ENCODE data around the gene SLC27A3.

SLC27A3 gene, protein sequence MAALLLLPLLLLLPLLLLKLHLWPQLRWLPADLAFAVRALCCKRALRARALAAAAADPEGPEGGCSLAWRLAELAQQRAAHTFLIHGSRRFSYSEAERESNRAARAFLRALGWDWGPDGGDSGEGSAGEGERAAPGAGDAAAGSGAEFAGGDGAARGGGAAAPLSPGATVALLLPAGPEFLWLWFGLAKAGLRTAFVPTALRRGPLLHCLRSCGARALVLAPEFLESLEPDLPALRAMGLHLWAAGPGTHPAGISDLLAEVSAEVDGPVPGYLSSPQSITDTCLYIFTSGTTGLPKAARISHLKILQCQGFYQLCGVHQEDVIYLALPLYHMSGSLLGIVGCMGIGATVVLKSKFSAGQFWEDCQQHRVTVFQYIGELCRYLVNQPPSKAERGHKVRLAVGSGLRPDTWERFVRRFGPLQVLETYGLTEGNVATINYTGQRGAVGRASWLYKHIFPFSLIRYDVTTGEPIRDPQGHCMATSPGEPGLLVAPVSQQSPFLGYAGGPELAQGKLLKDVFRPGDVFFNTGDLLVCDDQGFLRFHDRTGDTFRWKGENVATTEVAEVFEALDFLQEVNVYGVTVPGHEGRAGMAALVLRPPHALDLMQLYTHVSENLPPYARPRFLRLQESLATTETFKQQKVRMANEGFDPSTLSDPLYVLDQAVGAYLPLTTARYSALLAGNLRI

DNA sequence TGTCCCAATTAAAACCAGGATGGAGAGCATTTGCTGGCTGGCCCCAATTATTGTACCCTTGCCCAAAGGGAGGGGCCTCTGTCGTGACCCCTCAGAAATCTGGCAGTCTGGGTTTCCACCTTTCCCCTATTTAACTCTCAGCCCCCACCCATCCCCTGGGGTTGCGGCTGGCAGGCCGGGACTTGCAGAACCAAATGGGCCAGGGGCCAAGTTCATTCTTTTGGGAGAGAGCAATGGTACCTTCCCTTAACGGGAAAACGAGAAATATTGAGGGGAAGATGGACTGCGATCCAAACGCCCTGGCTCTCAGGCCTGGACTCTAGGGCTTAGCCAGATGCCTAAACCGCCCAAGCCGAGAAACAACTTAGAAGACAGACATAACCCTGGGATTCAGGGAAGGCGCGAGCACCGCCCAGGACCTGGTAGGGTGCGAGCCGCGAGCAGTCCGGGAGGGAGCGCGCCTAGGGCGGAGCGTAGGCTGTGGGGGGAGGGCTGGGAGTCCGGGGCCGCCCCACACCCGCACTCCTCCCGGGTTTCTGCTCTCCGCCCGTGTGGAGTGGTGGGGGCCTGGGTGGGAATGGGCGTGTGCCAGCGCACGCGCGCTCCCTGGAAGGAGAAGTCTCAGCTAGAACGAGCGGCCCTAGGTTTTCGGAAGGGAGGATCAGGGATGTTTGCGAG lies at the start of gene SLC27A3:
Gene SLC27A3, plus strand, starts transcription at position 628 of the 678 bp plus-strand sequence. CDS start 91 bp downstream, outside the sequence.
- peak; percentile 31 for DNase-seq (ENCODE audit: low spot score)

DNA sequence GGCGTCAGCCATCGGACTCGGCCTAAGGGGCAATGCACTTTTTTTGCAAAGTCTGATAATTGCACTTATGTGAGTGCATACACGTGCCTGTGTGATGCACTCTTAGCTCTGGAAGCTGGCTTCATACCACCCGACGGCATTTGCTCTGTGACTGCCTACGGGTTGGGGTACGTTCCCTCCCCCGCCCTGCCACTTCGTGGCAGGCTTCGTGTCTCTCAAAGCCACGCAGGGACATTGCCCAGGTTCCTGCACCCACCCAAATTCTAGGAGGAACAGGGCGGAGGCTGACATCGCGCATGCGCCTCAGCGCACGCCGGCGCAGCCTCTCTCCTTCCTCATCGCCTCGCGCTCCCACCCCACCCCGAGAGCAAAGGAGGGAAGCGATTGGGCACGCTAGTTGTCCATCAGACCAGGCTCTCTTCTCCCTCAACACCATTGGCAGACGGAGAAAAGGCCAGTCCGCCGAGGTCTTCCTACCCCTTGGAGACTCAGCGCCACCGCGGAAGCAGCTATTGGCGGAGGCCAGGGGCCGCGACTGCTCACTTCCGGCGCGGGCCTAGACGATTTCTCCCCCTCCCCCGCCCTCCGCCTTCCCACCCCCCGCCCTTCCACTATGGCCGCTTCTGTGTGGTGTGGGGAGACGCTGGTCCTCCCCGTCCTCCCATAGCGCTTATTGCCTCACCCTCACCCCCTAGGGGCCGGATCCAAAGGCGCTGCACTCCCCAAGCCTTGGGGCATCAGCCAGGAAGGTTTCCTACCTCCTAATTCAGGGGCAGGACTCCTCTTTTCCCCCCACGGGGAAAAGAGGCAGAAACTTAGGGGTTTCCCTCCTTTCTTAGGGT lies 47.5 kb upstream of the SLC27A3 start, which contains the start of gene INTS3:
Gene INTS3, plus strand, starts transcription at position 588 of the 842 bp plus-strand sequence. CDS start 585 bp downstream, outside the sequence.
- peak; percentile 100 for DNase-seq (ENCODE audit: low spot score)

DNA sequence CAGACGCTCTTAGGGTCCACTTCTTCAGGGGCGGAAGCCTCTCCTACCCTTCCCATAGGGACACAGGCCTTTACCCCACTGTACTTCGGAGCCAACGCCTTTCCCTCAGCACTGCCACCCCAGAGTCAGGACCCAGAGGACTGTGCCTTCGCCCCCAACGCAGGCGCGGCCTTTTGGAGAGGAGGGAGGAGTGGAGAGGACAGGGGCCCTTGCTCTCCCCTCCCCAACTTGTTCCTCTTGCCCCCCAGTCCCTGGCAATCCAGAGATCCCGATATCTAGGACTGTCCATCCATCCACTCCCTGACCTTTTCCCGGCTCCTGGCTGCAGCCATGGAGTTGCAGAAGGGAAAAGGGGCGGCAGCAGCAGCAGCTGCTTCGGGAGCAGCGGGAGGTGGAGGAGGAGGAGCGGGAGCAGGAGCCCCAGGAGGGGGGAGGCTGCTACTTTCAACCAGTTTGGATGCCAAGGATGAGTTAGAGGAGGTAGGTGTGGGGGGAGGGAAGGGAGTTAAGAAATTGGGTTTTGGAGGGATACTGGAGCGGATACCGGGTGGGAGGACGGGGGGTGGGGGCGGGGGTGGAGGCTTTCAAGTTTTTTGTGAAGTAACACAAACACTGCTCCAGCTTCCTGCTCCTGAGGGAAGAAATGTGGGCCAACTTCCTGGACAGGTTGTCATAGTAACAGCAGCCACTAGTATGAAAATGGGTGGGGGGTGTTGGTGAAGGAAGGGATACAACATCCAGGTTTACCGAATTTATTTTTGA lies 46.7 kb upstream of the SLC27A3 start:
- no peak for DNase-seq (ENCODE audit: low spot score)

DNA sequence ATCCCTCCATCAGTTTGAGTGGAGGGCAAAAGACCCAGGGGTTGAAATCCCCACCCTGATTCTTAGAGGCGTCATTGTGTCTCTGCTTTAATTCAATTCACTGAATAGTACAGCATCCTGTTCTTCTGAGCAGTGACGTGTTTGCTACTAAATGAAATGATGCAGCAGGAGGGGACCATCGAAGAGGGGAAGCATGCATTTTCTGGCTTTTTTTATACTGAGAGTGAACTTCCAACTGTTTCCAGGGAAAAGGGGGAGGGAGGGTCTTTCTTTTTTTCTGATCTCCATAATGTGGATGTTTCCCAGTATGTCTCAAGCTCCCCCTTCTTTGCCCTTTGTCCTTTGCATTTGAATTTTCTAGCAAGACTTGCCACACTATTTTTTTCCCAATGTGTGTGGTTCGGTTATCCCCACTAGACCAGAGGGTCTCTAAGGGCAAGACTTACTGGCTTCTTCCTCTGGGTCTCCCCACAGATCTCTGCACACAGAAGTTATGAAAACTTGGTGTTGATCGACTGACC lies 44.7 kb upstream of the SLC27A3 start:
- DNase-seq (ENCODE audit: low spot score): no peak

DNA sequence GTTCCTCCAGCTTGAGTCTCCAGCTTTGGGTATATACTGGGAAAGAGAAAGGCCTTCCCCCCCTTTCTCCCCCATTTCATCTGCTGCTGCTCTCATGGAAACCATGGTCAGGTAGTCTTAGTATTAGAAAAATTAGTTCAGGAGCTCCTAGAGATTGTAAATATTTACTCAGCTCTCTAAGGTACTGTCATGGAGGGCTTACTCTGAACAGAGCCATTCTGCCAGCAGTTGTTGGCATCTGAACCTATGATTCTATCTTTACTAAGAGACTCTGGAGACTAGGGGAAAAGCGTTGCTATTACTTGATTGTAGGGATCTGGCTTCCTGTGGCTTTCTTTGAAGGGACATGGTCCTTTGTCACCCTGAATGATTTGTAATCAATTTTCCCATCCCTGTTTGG lies 41.2 kb upstream of the SLC27A3 start:
- DNase-seq (ENCODE audit: low spot score): no peak

DNA sequence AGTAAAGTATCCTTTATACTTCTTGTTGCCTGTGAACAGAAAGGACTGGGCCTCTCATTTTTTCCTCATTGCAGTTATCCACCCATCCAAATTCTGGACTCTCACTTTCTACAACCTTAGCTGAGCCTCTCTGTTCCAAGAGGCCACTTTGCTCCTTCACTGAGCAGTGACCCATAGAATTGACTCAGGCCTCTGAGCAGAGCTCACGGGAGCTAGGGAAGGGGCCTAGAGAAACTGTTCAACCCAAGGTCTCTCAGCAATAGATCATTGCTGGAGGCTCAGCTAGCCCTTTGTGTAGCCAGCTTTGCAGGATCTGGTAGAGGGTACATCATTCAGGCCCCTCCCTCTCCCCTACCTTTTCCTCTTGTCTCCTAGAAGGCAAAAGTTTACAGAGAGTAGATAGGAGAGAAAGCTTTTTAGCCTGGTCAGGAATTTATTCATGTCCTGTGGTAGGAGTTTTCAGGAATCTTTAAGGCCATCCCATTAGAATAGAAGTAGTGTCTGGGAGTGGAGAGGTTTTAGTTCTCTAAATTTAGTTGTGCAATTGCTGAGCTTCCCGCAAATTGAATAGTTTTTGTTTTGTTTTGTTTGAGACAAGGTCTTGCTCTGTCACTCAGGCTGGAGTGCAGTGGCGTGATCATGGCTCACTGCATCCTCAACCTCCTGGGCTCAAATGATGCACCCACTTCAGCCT lies 40.7 kb upstream of the SLC27A3 start:
- DNase-seq (ENCODE audit: low spot score): no peak

DNA sequence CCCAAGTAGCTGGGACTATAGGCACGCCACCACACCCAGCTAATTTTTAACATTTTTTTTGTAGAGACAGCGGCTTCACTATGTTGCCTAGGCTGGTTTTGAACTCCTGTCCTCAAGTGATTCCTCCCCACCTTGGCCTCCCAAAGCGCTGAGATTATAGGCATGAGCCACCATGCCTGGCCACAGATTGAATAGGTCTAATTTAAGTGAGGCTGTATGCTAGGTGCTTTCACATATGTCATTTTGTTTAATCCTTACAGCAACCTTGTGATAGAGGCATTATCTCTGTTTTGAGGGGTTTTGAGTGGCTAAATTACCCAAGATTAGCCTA lies 40.2 kb upstream of the SLC27A3 start:
- DNase-seq (ENCODE audit: low spot score): no peak

DNA sequence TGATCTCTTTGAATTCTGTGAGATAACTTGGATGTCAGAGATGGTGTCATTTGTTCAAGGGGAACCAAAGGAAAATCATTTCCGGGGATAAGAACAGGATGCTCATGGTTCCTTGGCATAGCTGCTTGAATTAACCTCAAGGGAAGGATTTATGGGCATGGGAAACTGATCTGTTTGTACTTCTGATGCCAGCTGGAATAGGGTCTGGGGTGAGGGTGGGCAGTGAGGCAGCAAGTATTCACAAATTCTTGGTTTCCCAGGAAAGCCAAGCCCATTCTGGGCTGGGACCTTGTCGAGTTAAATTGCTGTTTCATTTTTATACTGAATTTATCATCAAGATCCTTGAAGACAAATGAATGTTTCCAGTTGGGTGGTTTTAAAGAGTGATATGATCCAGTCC lies 33.2 kb upstream of the SLC27A3 start:
- no peak for DNase-seq (ENCODE audit: low spot score)

DNA sequence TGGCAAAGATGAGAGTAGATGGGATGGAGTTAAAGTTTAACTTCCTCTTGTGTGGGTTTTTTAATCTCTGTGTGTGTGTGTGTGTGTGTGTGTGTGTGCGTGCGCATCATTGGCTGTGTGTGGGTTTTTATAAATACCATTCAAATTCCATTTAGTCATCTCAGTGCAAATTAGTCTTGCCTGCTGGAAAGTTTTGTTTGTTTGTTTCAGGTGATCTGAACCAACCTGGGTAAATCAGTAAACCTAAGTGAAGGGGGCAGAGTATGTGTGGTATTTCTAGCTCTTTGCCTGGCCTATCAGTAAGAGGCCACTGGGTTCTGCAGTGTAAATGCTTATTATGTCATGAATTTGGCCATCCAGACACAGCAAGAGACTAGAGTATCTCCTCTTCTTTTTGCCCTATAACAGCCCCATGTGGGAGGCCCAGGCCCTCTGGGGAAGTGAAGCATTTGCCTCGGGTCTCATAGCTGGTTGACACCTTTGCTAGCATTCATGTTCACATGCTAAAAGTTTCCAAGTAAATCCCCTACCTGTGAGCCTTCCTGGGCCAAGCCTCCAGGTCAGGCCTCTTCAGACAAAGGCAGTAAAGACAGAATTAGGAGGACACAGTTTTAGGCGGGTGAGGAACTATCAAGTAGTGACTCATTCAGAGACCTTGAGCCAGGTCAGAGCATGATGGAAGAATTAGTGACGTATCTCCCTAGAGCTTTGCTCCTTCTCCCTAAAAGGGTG lies 32.6 kb upstream of the SLC27A3 start:
- no peak for DNase-seq (ENCODE audit: low spot score)

DNA sequence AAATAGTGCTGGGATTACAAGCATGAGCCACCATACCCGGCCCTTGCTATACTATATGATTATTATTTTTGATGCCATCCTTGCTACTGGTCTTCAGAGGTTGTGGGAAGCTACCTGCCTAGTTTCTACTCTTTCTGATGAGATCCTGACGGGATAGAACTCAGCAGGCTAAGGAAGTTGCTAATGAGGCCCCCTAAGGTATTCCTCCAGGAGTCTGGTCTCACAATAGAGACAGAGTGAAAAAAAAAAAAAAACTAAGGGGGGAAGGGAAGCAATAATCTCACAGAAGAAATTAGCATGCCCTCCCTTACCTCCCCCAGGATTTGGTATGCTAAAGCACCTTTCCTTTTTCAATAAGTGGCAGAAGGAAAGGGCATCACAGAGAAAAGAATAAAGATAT lies 29.8 kb upstream of the SLC27A3 start:
- DNase-seq (ENCODE audit: low spot score): no peak

DNA sequence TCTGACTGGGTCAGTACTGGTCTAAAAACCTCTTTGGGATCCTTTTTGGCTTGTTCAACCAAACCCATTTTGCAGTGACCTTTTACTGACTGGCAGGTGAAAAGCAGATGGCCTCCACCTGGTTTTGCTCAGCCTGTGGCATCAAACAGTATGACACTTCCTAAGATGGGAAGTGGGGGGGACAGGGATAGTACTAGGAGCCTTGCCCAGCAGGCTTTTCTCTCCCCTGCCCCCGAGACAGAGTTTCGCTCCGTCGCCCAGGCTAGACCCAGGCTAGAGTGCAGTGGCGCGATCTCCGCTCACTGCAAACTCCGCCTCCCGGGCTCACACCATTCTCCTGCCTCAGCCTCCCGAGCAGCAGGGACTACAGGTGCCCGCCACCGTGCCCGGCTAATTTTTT lies 29.0 kb upstream of the SLC27A3 start:
- no peak for DNase-seq (ENCODE audit: low spot score)

DNA sequence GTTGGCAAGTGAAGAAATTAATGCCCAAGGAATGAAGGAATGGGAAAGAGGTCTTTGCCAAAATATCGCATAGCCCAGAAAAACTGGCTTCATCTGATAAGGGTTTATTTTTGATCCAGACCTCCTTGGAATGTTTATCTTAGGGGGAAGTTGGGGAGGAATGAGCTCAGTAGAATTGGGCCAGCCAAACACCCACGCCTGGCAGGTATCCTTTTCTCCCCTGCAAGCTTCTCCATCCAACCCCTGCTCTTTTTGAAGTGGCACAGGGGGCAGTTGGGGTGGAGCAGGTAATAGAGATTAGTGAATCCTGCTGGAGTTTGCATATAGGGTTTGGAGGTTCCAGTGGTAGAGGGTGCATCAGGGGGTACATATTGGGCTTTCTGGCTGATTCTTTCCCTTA lies 26.3 kb upstream of the SLC27A3 start:
- no peak for DNase-seq (ENCODE audit: low spot score)

DNA sequence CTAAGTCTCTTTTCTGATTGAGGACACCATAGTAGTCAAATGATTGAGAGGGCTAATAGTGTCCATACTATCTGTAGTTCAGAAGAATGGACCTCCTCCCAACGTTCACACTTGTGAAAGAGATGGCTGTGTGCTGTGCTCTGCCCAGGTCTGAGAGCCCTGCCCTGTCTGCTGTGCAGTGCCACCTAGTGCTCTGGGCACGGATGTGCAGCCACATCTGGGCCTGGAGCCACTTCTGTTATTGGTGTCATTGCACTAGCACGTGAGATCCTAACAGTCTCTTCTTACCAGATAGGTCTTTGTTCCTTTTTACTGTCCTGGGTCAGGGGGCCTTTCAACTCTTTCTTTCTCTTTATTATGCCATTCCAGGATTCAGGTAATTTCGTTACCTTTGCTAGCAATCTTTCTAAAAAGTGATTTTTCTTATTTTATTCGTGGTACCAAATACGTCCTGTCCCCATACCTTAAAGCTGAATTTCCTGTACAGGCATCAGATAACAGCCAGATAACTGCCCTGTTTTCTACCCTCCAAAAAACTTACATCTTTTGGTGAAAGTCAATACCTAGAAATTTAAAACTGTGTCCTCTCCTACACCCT lies 25.7 kb upstream of the SLC27A3 start:
- DNase-seq (ENCODE audit: low spot score): peak; percentile 87

DNA sequence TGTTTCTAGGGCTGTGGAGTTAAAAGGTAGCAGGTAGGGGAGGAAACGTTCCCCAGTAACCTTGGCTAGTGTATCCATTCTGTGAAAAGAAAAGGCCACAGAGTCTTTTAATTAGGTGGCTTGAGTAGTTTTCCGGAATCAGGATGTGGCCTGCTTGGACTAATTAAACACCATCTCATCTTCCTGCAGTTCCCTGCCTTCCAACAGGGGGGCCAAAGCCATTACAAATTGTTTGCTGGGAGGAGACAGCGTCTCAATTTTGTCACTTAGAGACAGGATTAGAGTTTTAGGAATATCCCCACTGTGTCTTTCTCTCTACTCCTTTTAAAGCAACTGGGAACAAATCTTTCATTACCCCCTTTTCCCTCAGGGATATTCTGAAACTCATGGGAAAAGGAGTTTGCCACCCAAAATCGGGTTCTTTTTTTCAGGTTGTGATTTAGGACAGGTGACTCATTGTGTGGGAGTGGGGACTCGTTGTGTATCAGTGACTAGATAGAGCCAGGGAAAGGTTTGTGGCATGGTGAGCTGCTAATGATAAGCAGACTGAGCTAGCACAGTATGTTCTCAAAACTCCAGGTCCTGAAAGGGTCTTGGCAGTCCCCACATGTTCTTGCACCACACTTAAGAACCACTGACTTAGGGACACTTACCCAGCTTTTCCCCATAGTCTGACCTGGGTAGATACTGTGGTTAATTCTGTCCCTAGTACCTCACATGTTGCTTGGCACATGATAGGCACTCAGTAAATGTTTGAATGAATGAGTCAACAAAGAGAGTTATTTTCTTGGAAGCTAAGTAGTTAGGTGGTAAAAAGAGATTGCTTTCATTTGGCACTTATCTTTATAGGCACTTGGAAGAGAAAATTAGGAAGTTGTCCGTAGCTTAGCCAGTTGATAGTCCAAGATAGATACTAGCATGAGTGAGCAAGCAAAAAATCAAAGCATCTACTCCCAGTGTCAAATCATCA lies 24.9 kb upstream of the SLC27A3 start:
- DNase-seq (ENCODE audit: low spot score): no peak

DNA sequence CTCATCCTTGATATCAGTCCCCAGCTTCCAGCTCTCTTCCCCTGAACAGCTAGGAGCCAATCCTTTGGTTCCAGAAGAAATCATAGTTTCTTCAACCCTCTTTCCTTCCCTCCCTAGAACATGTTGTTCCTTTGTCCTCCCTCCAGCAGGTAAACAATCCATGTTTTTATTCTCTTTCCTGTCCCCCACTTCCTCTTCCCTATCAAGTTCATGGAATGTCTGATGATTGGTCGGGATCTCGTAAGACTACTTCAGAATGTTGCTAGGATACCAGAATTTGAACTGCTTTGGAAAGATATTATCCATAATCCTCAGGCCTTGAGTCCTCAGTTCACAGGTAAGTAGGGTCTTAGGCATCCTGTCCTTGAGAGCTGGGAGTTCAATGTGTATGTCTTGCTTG lies 23.1 kb upstream of the SLC27A3 start:
- DNase-seq (ENCODE audit: low spot score): no peak

DNA sequence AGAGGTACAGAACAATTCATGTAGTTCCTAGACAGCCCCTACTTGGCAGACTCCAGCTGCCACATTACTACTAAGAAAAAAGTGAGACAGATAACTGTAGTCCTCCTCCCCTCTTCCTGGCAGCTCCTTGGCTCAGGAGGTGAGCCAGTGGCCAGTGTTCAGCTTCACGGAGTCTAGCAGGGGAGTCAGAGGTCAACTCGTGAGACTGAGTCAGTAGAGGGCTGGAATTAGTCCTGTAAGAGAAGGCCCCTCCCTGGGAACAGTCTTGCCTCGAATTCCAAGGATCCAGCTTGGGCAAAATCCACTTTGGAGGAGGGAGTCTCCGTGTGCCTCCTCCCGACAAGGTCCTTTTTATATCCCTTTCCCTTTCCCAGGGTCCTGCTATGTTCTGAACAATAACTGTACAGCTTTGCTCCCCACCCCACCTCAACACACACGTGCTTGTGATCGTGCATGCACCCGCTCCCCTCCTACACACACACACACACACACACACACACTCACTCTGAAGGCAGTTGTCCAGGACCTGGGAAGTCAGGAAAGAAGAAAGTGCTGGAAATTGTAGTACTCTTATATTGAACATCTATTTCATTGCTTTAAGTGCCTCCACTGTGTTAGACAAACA lies 22.5 kb upstream of the SLC27A3 start:
- no peak for DNase-seq (ENCODE audit: low spot score)

DNA sequence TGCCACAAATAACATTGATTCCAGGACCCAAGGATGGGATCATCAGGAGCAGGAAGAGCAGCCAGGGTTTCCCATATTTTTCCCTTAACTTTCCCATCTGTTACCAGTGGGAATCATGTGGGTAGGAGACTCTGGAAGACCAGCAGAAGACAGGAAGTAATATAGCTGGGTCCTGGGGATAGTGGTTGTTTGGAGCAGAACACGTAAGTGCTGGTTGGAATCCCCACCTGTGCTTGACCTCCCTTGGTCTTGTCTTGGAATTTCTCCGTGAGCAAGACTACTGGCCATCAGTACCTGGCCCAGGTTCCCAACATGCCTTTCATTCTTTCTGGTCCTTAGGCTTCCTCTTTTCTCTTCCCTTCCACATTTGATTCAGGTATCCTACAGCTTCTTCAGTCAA lies 20.9 kb upstream of the SLC27A3 start:
- DNase-seq (ENCODE audit: low spot score): no peak

DNA sequence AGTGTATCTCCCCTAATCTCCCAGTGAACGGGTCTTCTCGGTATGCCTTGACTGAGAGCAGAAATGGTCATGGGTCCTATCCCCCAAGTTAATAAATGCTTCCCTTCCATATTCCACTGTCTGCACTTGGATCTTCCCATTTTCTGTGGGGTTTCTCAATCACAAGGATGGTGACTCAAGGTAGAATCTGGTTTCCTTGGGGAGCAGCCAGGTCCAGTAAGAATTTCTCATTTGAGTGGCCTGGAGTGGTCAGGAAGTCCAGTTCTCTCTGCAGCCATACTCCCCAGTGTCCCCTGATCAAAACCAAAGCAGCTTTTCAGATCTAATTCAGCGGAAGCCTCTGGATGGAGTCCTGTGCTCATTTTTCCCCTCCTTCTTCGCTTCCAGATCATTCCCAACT lies 14.8 kb upstream of the SLC27A3 start:
- DNase-seq (ENCODE audit: low spot score): no peak
